Endothelial cell (in vitro differentiated cells): ENCODE data around the gene SIRT2. TPM values are rescaled to one million over a fixed set of nuclear protein-coding genes. Genes with fewer than 3 reads are reported as not detected.
A peak's percentile ranks its signal among the peaks of the same experiment; 100 is the strongest.

Experiments used
- DNase-seq: peaks from one replicate; pipeline ENCODE4 v3.0.0; 2021; ENCODE audit warnings: low spot score
- H3K27ac Mint-ChIP-seq: one replicate; pipeline ENCODE4 v1.8.0; 2021; ENCODE audit warnings: mixed read lengths, inconsistent platforms; ENCODE audit not compliant: unreplicated experiment
- H3K27me3 Mint-ChIP-seq: one replicate; pipeline ENCODE4 v1.8.0; 2021; ENCODE audit warnings: mild to moderate bottlenecking, moderate library complexity, mixed read lengths, inconsistent platforms; ENCODE audit not compliant: unreplicated experiment
- H3K36me3 Mint-ChIP-seq: one replicate; pipeline ENCODE4 v1.8.0; 2021; ENCODE audit warnings: mild to moderate bottlenecking, low read depth, mixed read lengths, inconsistent platforms; ENCODE audit not compliant: unreplicated experiment
- H3K4me1 Mint-ChIP-seq: one replicate; pipeline ENCODE4 v1.8.0; 2021; ENCODE audit warnings: mild to moderate bottlenecking, mixed read lengths, inconsistent platforms; ENCODE audit not compliant: unreplicated experiment
- H3K4me3 Mint-ChIP-seq: one replicate; pipeline ENCODE4 v1.8.0; 2021; ENCODE audit warnings: mild to moderate bottlenecking, mixed read lengths, inconsistent platforms; ENCODE audit not compliant: unreplicated experiment
- H3K9me3 Mint-ChIP-seq: one replicate; pipeline ENCODE4 v1.8.0; 2021; ENCODE audit warnings: mixed read lengths, inconsistent platforms; ENCODE audit not compliant: unreplicated experiment
- total RNA-seq: library from RNA; stranded (reverse); fragmentation: NEBNext Ultra II Directional; extraction: Animal tissue kit (Norgen Biotek cat#: 25700); gene quantifications from one replicate; pipeline ENCODE4 v1.2.1, GENCODE V29; 2021; ENCODE audit not compliant: unreplicated experiment
- TF ChIP-seq, protein P1 (sequence below): fragments of 200-600 bp; sonication (generic); IDR thresholded peaks from one replicate; pipeline ENCODE4 v1.5.0; 2021; ENCODE audit warnings: antibody characterized with exemption; ENCODE audit not compliant: unreplicated experiment

SIRT2 gene
- total RNA-seq, 1 donor from 2014 or later = 45.9 TPM

GRCh38 chr19:38911388-38912001 lies 12.1 kb upstream of the SIRT2 start:
- Mint-ChIP-seq H3K4me1 (peaks cover 6% of the 10 kb centered on the region), H3K36me3 (peaks cover 11% of the 10 kb centered on the region), H3K4me3 (no peak overlapping the region), H3K27me3 (peaks cover 12% of the 10 kb centered on the region), H3K27ac (no peak overlapping the region), H3K9me3 (no peaks in the 10 kb centered on the region)
- no peak for DNase-seq
- TF ChIP-seq, protein P1, sequence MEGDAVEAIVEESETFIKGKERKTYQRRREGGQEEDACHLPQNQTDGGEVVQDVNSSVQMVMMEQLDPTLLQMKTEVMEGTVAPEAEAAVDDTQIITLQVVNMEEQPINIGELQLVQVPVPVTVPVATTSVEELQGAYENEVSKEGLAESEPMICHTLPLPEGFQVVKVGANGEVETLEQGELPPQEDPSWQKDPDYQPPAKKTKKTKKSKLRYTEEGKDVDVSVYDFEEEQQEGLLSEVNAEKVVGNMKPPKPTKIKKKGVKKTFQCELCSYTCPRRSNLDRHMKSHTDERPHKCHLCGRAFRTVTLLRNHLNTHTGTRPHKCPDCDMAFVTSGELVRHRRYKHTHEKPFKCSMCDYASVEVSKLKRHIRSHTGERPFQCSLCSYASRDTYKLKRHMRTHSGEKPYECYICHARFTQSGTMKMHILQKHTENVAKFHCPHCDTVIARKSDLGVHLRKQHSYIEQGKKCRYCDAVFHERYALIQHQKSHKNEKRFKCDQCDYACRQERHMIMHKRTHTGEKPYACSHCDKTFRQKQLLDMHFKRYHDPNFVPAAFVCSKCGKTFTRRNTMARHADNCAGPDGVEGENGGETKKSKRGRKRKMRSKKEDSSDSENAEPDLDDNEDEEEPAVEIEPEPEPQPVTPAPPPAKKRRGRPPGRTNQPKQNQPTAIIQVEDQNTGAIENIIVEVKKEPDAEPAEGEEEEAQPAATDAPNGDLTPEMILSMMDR = no peak

GRCh38 chr19:38910488-38910887 lies 11.1 kb upstream of the SIRT2 start:
- TF ChIP-seq, protein P1 = no peak
- peaks cover 9% of the 10 kb centered on the region for H3K27me3 Mint-ChIP-seq
- peaks cover 14% of the 10 kb centered on the region for H3K36me3 Mint-ChIP-seq
- H3K4me3 Mint-ChIP-seq = no peak overlapping the region
- DNase-seq = no peak
- H3K27ac Mint-ChIP-seq = no peak overlapping the region
- H3K4me1 Mint-ChIP-seq = peaks cover 3% of the 10 kb centered on the region
- no peaks in the 10 kb centered on the region for H3K9me3 Mint-ChIP-seq

- H3K4me3 Mint-ChIP-seq = no peak overlapping the region
- peaks cover 23% of the 10 kb centered on the region for H3K36me3 Mint-ChIP-seq
- H3K27me3 Mint-ChIP-seq = peaks cover 6% of the 10 kb centered on the region
- H3K9me3 Mint-ChIP-seq = no peaks in the 10 kb centered on the region
- H3K4me1 Mint-ChIP-seq = peaks cover 7% of the 10 kb centered on the region
- H3K27ac Mint-ChIP-seq = no peak overlapping the region
- no peak for DNase-seq
- TF ChIP-seq, protein P1 = no peak
Measured at GRCh38 chr19:38908911-38909310, 9.5 kb upstream of the SIRT2 start.

DNA sequence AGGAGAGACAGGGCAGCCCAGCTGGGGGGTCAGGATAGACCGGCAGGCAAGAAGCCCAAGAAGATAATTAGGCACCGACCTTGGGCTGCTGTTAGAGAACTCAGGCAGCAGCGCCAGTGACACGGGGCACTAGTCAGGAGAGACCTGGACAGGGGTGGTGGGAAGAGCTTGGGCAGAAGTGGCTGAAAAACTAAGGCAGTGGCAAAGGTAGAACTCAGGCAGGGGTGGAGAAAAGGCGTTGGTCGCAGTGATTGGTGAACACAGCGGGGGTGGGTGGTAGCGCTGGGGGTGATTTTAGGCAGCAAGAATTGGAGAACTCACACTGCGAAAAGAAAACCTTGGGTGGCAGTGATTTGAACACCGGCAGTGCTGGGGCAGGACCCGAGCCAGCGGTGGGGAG lies 8.3 kb upstream of the SIRT2 start:
- peak overlapping the region; percentile 57 for H3K4me3 Mint-ChIP-seq
- H3K36me3 Mint-ChIP-seq = peaks cover 23% of the 10 kb centered on the region
- TF ChIP-seq, protein P1 = no peak
- no peak for DNase-seq
- peaks cover 3% of the 10 kb centered on the region for H3K27me3 Mint-ChIP-seq
- peaks cover 7% of the 10 kb centered on the region for H3K4me1 Mint-ChIP-seq
- H3K27ac Mint-ChIP-seq = peak overlapping the region; percentile 50
- H3K9me3 Mint-ChIP-seq = no peaks in the 10 kb centered on the region

GRCh38 chr19:38907227-38907626 lies 7.8 kb upstream of the SIRT2 start:
- Mint-ChIP-seq H3K27ac (no peak overlapping the region), H3K4me1 (peaks cover 7% of the 10 kb centered on the region), H3K36me3 (peaks cover 23% of the 10 kb centered on the region), H3K4me3 (peak overlapping the region; percentile 57), H3K27me3 (peaks cover 2% of the 10 kb centered on the region), H3K9me3 (no peaks in the 10 kb centered on the region)
- no peak for DNase-seq
- TF ChIP-seq, protein P1 = no peak
